GM12878 (cell line): ENCODE data around the gene THAP11.

ENCODE experiments used
- MXI1 ChIP-seq: fragments of 150-350 bp; IDR thresholded peaks from 2 replicates; pipeline ENCODE4 v1.6.1; 2011; ENCODE audit warnings: low read depth, mild to moderate bottlenecking, inconsistent platforms, low read length, improper control_type of control experiment
- POLR2AphosphoS5 ChIP-seq: IDR thresholded peaks from 2 replicates; pipeline ENCODE4 v1.6.1; 2011; ENCODE audit warnings: mild to moderate bottlenecking, low read length, inconsistent platforms
- RAD51 ChIP-seq: fragments of 450-650 bp; IDR thresholded peaks from 2 replicates; pipeline ENCODE4 v1.6.1; 2016; ENCODE audit warnings: moderate library complexity, mild to moderate bottlenecking, inconsistent platforms
- YY1 ChIP-seq: IDR thresholded peaks from 2 replicates; pipeline ENCODE4 v1.6.1; 2011; ENCODE audit warnings: low read depth, mild to moderate bottlenecking, low read length
- ZNF217 ChIP-seq: fragments of 450-650 bp; IDR thresholded peaks from 2 replicates; pipeline ENCODE4 v1.6.1; 2017; ENCODE audit warnings: antibody characterized with exemption, mild to moderate bottlenecking
- ZNF274 ChIP-seq: IDR thresholded peaks from one replicate; pipeline ENCODE4 v1.8.0; 2011; ENCODE audit not compliant: insufficient read length, insufficient read depth
- TF ChIP-seq, protein P1 (sequence below): fragments of 450-650 bp; IDR thresholded peaks from 2 replicates; pipeline ENCODE4 v1.6.1; 2014; ENCODE audit warnings: mild to moderate bottlenecking

DNA sequence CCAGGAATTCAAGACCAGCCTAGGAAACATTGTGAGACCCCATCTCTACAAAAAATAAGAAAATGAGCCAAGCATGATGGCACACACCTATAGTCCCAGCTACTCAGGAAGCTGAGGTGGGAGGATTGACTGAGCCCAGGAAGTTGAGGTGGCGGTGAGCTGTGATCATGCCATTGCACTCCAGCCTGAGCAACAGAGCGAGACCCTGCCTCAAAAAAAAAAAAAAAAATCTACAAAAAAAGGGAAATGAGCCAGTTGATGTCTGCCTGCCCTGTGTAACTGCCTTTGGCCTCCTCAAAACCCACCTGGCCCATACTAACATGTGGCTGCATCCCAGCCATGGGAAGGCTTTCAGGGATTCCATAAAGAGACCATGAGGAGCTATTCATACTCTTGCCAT lies 40.2 kb upstream of the THAP11 start:
- TF ChIP-seq ZNF217 (no peak), POLR2AphosphoS5 (no peak), ZNF274 (no peak), YY1 (no peak), MXI1 (no peak), RAD51 (no peak)
- TF ChIP-seq, protein P1, sequence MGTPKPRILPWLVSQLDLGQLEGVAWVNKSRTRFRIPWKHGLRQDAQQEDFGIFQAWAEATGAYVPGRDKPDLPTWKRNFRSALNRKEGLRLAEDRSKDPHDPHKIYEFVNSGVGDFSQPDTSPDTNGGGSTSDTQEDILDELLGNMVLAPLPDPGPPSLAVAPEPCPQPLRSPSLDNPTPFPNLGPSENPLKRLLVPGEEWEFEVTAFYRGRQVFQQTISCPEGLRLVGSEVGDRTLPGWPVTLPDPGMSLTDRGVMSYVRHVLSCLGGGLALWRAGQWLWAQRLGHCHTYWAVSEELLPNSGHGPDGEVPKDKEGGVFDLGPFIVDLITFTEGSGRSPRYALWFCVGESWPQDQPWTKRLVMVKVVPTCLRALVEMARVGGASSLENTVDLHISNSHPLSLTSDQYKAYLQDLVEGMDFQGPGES, result no peak
